Esophagus muscularis mucosa (tissue), 4 donors: ENCODE measurements around the gene NR2F6. TPM values are rescaled to one million over a fixed set of nuclear protein-coding genes. Genes with fewer than 3 reads are reported as not detected.
"Not testable (repeated sequence)": the region's sequence is repeated elsewhere in the genome, so short reads cannot be mapped to it uniquely, and the experiment has no call there.

ENCODE experiments used
- DNase-seq: peaks from one replicate; pipeline ENCODE4 v3.0.0-alpha.2; 2017; ENCODE audit errors: extremely low spot score
- H3K27ac ChIP-seq, 4 donors: fragments of 200-600 bp; sonication (generic); replicated peaks in 1 of 4; 1 replicate in 3 of 4; 2 replicates in 1 of 4; pipeline ENCODE4 v1.5.1; 2016 to 2019; ENCODE audit warnings: mild to moderate bottlenecking in 1 of 4
- H3K27me3 ChIP-seq, 4 donors: fragments of 200-600 bp; sonication (generic); one replicate each; pipeline versions ENCODE4 v1.5.1 to v1.6.0; 2016 to 2019
- H3K36me3 ChIP-seq, 4 donors: fragments of 200-600 bp; sonication (generic); one replicate each; pipeline ENCODE4 v1.5.1; 2016 to 2019
- H3K4me1 ChIP-seq, 4 donors: fragments of 200-600 bp; sonication (generic); one replicate each; pipeline ENCODE4 v1.5.1; 2016 to 2019
- H3K4me3 ChIP-seq, 4 donors: fragments of 200-600 bp; sonication (generic); 1 replicate in 2 of 4; 2 replicates in 2 of 4; pipeline ENCODE4 v1.5.1; 2016 to 2019; ENCODE audit warnings: mild to moderate bottlenecking in 4 of 4, moderate library complexity in 1 of 4
- H3K9me3 ChIP-seq, 4 donors: fragments of 200-600 bp; sonication (generic); 1 replicate in 3 of 4; 2 replicates in 1 of 4; pipeline ENCODE4 v1.5.1; 2016 to 2019
- EP300 ChIP-seq: sonication (generic); formaldehyde crosslinking; IDR thresholded peaks from one replicate; pipeline ENCODE4 v1.6.1; 2017; ENCODE audit warnings: antibody characterized with exemption
- POLR2A ChIP-seq: fragments of 450-650 bp; IDR thresholded peaks from one replicate; pipeline ENCODE4 v1.6.1; 2017; ENCODE audit warnings: antibody characterized with exemption, moderate library complexity, mild to moderate bottlenecking, low read depth
- POLR2AphosphoS5 ChIP-seq, 2 donors: sonication (generic); formaldehyde crosslinking; IDR thresholded peaks; one replicate each; pipeline ENCODE4 v1.6.1; 2017; ENCODE audit warnings: antibody characterized with exemption in 2 of 2
- WGBS: methylation state at CpG from one replicate; pipeline ENCODE4 v1.1.5; 2018; 5-methylcytosine and 5-hydroxymethylcytosine counted together
- intact Hi-C: fragments of 100-400 bp; cut with DNase I; formaldehyde crosslinking; loops from one replicate; pipeline ENCODE4 v1.15.1; 2023
- total RNA-seq, 4 donors: library from RNA; depleted of rRNA; stranded (reverse); fragments of >200 nt; gene quantifications; one replicate each; pipeline versions ENCODE4 v1.1.0 to v1.2.1, GENCODE V29; 2016
- TF ChIP-seq, protein P1 (sequence below), 3 experiments: fragments of 200-600 bp in 2 of 3; fragments of 450-650 bp in 1 of 3; sonication (generic) in 2 of 3; IDR thresholded peaks; one replicate each; pipeline ENCODE4 v1.5.1; 2017 to 2019; ENCODE audit warnings: antibody characterized with exemption in 3 of 3, mild to moderate bottlenecking in 2 of 3, moderate library complexity in 1 of 3

NR2F6 gene
- total RNA-seq, 4 donors from 2014 or later: 38.6 to 88.0 (median 61.2) TPM

DNA sequence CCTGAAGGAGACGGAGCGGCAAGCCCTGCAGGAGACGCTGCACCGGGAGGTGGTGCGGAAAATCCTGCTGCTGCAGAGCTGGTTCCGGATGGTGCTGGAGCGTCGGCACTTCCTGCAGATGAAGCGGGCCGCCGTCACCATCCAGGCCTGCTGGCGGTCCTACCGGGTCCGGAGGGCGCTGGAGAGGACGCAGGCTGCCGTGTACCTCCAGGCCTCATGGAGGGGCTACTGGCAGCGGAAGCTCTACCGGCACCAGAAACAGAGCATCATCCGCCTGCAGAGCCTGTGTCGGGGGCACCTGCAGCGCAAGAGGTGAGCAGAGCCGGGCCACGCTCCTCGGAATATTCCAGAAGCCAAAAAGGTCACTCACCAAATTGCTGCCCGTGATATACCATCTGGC, 53.0 kb downstream of the NR2F6 start:
- H3K4me1 ChIP-seq: no peaks in the 10 kb centered on the region
- H3K27ac ChIP-seq: no peak overlapping the region
- 95% methylated on average over 7 of the region's 26 CpGs for WGBS
- H3K9me3 ChIP-seq: no peaks in the 10 kb centered on the region
- DNase-seq: no peak
- TF ChIP-seq, protein P1, sequence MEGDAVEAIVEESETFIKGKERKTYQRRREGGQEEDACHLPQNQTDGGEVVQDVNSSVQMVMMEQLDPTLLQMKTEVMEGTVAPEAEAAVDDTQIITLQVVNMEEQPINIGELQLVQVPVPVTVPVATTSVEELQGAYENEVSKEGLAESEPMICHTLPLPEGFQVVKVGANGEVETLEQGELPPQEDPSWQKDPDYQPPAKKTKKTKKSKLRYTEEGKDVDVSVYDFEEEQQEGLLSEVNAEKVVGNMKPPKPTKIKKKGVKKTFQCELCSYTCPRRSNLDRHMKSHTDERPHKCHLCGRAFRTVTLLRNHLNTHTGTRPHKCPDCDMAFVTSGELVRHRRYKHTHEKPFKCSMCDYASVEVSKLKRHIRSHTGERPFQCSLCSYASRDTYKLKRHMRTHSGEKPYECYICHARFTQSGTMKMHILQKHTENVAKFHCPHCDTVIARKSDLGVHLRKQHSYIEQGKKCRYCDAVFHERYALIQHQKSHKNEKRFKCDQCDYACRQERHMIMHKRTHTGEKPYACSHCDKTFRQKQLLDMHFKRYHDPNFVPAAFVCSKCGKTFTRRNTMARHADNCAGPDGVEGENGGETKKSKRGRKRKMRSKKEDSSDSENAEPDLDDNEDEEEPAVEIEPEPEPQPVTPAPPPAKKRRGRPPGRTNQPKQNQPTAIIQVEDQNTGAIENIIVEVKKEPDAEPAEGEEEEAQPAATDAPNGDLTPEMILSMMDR (IDR thresholded peaks at IDR 0.05): no peak
- TF ChIP-seq POLR2A (no peak), EP300 (no peak), POLR2AphosphoS5 (IDR thresholded peaks at IDR 0.05) (no peak)
- intact Hi-C loops: no loop called here
- peaks cover 84 to 100% (median 89%) of the 10 kb centered on the region in 4 donors for H3K36me3 ChIP-seq
- H3K4me3 ChIP-seq: no peak overlapping the region
- H3K27me3 ChIP-seq: no peaks in the 10 kb centered on the region

DNA sequence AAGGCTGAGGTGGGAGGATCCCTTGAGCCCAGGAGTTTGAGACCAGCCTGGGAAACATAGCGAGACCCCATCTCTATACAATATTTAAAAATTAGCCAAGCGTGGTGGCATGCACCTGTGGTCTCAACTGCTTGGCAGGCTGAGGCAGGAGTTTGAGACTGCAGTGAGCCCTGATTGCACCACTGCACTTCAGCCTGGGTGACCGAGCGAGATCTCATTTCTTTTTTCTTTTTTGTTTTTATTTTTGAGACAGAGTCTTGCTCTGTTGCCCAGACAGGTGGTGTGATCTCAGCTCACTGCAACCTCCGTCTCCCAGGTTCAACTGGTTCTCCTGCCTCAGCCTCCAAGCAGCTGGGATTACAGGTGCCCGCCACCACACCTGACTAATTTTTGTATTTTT, 54.0 kb downstream of the NR2F6 start:
- intact Hi-C loops: not testable (repeated sequence)

DNA sequence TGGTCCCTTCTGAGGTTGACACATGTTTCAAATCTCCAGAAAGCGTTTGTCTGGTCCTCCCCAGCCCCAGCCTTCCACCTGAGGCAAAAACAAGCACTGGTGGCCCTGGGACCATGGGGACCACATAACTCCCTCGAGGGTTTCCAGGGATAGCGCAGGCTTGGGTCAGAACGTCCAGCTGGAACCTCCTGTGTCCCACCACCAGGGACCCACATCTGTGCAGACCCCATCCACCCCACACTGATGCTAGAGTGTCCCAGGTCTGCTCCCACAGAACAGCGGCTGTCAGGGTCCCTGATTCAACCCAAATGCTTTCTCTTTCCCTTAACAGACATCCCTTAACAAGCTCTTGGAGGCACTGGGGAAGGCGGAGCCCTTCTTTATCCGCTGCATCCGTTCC, 60.1 kb downstream of the NR2F6 start:
- intact Hi-C loops: no loop called here
- TF ChIP-seq EP300: no peak
- TF ChIP-seq POLR2A: no peak
- TF ChIP-seq, protein P1 (IDR thresholded peaks at IDR 0.05): no peak
- no peak for TF ChIP-seq POLR2AphosphoS5 (IDR thresholded peaks at IDR 0.05)

More for the DNA sequence above, 54.0 kb downstream of the NR2F6 start:
- H3K9me3 ChIP-seq, H3K4me1 ChIP-seq, DNase-seq, H3K27me3 ChIP-seq, H3K27ac ChIP-seq, H3K4me3 ChIP-seq: not testable (repeated sequence)
- H3K36me3 ChIP-seq: peaks cover 87 to 100% (median 92%) of the 10 kb centered on the region in 4 donors
- WGBS: 78% methylated on average over 6 of the region's 6 CpGs

DNA sequence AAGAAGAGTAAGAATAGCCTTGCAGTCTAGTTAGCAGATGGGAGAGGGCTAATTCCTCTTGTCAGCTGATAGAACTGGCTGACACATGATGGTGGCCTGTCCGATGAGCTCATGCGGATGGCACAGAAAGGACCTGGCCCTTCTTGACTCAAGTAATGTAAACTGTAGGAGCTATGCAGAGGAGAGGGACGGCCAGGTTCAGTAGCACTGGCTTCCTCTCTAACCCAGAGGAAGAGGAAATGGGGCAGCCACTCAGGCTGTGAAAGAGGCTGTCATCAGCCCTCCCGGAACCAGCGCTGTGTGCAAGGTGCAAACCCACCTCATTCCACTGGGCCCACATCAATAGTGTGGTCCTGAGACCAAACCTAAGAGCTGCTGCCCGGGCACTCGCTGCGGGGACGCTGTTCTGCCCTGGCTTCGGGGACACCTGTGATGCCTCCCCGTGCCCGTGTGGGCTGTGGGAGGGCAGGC, 61.3 kb downstream of the NR2F6 start:
- Histone ChIP-seq H3K4me1 (no peaks in the 10 kb centered on the region), H3K9me3 (no peaks in the 10 kb centered on the region), H3K4me3 (no peak overlapping the region), H3K27ac (no peak overlapping the region), H3K36me3 (peaks cover 52 to 94% (median 88%) of the 10 kb centered on the region in 4 donors), H3K27me3 (no peaks in the 10 kb centered on the region)
- TF ChIP-seq POLR2AphosphoS5 (IDR thresholded peaks at IDR 0.05): no peak
- no peak for TF ChIP-seq POLR2A
- TF ChIP-seq, protein P1 (IDR thresholded peaks at IDR 0.05): no peak
- no peak for TF ChIP-seq EP300
- WGBS: 88% methylated on average over 9 of the region's 12 CpGs
- intact Hi-C loops: no loop called here
- no peak for DNase-seq

More for the DNA sequence above, 60.1 kb downstream of the NR2F6 start:
- H3K9me3 ChIP-seq: no peaks in the 10 kb centered on the region
- DNase-seq: no peak
- no peaks in the 10 kb centered on the region for H3K27me3 ChIP-seq
- peaks cover 63 to 100% (median 95%) of the 10 kb centered on the region in 4 donors for H3K36me3 ChIP-seq
- WGBS: 87% methylated on average over 8 of the region's 8 CpGs
- no peaks in the 10 kb centered on the region for H3K4me1 ChIP-seq
- H3K4me3 ChIP-seq: no peak overlapping the region
- H3K27ac ChIP-seq: no peak overlapping the region

DNA sequence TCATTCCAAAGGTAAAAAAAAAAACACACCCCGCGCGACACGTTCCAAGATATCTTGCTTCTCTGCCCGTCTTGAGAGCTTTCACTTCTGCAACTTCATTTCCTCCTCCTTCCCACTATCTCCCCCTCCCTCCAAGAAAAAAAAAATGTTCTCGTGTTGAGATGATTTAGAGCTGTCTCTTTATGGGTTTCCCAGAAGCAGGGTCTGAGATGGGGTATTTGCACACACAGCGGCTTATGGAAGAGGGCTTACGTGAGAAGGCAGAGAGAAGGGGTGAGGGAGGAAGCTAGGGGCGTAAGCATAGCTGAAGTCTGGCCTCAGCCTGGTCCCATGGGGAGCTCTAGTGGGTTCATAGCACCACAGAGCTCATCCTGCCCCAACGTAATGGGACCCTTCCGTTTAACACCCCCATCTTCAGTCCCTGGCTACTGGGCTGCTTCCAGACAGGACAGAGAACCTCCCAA, 61.8 kb downstream of the NR2F6 start:
- no peak for DNase-seq
- Histone ChIP-seq H3K27me3 (no peaks in the 10 kb centered on the region), H3K9me3 (no peaks in the 10 kb centered on the region), H3K27ac (no peak overlapping the region), H3K36me3 (peaks cover 47 to 92% (median 87%) of the 10 kb centered on the region in 4 donors), H3K4me3 (no peak overlapping the region), H3K4me1 (no peaks in the 10 kb centered on the region)
- intact Hi-C loops: no loop called here
- TF ChIP-seq POLR2A: no peak
- TF ChIP-seq EP300: no peak
- TF ChIP-seq, protein P1 (IDR thresholded peaks at IDR 0.05): no peak
- TF ChIP-seq POLR2AphosphoS5 (IDR thresholded peaks at IDR 0.05): no peak
- 75% methylated on average over 11 of the region's 11 CpGs for WGBS
